ENCODE data around the gene POM121.
"Not testable (repeated sequence)": the region's sequence is repeated elsewhere in the genome, so short reads cannot be mapped to it uniquely, and the experiment has no call there.

- TF ChIP-seq POLR2A (IDR thresholded peaks at IDR 0.05): not testable (repeated sequence)
- TF ChIP-seq, protein P1, sequence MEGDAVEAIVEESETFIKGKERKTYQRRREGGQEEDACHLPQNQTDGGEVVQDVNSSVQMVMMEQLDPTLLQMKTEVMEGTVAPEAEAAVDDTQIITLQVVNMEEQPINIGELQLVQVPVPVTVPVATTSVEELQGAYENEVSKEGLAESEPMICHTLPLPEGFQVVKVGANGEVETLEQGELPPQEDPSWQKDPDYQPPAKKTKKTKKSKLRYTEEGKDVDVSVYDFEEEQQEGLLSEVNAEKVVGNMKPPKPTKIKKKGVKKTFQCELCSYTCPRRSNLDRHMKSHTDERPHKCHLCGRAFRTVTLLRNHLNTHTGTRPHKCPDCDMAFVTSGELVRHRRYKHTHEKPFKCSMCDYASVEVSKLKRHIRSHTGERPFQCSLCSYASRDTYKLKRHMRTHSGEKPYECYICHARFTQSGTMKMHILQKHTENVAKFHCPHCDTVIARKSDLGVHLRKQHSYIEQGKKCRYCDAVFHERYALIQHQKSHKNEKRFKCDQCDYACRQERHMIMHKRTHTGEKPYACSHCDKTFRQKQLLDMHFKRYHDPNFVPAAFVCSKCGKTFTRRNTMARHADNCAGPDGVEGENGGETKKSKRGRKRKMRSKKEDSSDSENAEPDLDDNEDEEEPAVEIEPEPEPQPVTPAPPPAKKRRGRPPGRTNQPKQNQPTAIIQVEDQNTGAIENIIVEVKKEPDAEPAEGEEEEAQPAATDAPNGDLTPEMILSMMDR (IDR thresholded peaks at IDR 0.05): not testable (repeated sequence)
Measured at GRCh38 chr7:72950432-72950831, 25.5 kb downstream of the POM121 start.

All from prostate gland (tissue), 2 donors.